GM19240 (cell line): Measurements from ENCODE around the gene SLC7A1.

Experiments used
- DNase-seq: peaks from one replicate; pipeline ENCODE4 v3.0.0; 2011; ENCODE audit warnings: low spot score; ENCODE audit not compliant: insufficient read length

Gene SLC7A1

DNA sequence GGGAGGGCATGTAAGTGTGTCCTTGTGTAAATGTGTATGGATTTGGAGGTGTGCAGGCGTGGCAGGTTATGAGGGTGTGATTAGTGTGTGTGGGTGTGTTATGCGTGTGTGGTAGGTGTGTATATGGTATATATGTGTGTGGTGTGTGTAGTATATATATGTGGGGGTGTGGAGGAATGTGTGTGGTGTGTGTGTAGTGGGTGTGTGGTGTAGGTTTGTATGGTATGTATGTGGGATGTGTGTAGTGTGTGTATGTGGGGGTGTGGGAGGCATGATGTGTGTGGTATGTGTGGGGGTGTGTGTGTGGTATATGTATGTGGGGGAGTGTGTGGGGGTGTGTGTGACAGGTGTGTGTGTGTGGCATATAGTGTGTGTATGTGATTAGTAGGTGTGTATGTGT, 104.2 kb downstream of the SLC7A1 start:
- no peak for DNase-seq

DNA sequence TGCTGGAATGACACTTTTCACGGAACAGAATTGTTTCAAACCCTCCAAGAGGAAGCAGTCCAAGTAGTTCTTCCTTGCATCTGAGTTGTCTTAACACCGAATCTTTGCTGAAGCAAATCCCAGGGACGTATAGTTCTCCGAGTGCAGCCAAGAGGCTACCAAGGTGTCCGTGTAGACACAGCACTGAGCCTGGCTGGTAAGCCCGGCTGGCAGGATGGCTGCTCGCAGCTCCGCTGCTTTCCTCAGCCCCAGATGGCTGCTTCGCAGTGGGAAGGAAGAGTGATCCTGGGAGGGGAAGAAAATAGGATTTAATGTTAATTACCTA, 105.0 kb downstream of the SLC7A1 start:
- no peak for DNase-seq

DNA sequence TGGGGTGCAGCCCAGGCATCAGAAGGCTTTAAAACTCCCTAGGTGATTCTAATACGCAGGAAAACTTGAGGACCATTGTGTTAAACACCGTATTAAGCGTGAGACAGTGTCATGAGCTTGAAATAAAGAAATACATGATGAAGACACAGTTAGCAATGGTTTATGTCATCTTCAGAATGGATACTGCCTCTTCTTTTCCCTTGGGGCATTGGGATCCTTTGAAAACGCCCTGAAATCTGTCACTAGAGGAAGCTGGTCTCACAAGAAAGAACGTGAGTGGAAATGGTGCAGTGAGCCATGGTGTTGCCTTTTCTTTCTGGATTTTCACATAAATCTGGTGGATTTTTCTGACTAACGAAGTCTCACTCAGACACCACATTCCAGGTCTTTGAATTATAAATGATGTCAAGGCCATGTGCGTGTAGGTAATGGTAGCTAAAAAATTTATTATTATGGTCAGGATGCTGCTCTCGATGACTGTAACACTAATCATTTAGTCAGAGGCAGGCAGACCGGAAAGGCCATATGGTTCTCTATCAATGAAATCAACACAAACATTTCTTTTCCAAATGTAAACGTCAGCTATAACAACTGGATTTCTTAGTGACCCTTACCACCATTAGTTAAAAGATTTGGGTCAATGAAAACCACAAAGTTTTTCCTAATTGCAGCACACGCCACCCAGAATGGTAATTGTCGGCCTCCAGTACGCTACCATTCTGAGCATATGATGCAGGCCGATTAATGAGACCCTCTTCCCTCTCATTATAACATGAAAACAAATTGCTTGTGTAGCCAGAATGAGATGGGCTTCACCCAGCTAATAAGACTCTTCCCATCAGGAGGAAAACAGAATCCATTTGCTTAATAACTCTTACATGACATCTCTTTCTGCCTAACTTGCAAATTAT, 105.6 kb downstream of the SLC7A1 start:
- DNase-seq, result no peak

DNA sequence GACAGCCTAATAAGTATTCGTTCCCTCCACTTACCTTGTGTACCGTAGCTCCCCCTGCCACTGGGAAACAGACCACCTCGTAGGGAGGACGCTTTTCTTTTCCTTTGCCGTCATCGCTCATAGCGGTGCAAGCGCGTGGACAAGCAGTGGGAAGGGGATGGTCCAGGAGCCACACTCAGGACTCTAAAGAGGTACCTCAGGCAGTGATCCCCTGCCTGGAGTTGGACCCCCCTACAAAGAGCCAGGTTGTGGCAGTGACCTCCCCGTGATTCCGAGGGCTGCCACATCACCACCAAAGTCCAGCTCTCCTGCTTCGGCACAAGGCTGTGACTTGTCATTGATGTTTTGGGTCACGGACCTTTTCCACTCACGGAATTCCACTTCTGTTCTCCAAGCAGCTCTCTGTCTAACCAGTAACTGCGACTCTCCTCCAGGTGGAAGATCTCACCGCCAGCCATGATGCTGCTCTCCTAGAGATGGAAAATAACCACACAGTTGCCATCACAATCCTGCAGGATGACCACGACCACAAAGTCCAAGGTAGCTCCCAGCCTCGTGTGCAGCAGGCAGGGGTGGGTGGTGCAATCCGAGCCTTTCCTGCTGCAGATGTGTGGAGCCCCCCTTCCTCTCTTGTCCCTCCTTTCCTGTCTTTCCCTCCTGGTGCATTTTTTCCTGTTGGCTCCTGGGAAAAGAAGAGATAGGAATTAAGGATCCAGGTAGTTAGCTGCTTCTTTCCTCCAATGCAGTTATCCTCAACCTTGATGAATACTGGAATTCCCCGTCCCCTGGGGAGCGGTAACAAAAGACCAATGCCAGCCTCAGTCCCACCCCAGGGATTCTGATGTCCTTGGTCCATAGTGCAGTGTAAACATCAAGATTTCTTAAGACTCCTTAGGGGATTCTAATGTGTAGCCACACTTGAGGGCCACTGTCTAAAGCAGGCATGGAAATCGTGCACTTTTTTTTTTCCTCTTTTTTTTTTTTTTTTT, 107.7 kb downstream of the SLC7A1 start:
- DNase-seq, result no peak

DNA sequence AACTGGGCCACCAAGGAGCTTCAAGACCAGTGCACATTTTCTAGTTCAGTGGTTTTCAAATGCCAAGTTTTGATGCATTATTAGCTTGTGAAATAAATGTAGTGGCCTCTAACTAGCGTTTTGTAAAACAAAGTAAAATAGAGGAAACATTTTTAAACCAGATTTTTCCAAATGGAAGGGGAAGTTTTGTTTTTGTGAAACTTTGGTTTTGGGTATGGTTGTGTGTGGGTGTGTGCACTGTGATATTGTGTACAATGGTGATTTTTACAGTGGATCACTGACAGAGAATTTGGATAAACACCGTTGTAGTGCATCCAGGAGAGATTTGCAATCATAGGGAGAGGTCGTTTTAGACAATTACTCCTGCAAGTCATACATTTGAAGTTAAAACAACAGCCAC, 108.9 kb downstream of the SLC7A1 start:
- DNase-seq, result no peak

DNA sequence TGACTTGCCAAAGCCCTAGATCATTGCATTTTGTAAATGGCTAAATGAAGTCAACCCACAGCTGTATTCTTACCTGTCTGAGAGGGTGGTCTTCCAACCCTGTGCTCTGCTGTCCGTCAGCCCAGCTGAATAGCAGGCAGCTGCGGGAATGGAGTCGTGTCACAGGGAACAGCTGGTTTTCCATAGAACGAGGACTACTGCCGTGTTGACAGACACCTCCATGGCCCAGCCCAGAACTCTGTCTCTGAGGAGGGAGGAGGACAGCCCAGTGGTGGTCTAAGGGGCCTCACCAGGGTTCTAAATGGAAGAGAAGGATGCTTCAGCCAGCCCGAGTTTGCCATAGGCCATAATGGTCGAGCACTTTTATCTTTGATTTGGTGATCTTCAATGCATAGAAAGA, 110.7 kb downstream of the SLC7A1 start:
- DNase-seq, result no peak

DNA sequence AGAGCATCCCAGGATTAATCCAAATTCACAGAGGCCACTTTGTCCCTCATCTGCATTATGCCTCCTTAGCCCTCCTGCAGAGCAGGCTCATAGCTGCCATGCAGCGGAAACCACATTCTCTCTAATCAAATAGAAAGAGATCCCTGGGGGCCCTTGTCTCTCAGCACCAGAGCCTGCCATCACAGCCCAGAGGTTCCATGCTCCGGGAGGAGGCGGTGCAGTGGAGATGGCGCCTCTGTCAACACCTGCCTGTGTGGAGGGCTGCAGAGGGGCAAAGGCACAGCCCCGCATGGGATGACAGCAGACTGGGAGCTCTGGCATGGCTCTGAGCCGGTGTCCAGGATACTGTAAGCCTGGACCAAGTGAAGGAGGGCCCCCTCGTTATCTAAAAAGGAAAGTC, 111.3 kb downstream of the SLC7A1 start:
- no peak for DNase-seq

DNA sequence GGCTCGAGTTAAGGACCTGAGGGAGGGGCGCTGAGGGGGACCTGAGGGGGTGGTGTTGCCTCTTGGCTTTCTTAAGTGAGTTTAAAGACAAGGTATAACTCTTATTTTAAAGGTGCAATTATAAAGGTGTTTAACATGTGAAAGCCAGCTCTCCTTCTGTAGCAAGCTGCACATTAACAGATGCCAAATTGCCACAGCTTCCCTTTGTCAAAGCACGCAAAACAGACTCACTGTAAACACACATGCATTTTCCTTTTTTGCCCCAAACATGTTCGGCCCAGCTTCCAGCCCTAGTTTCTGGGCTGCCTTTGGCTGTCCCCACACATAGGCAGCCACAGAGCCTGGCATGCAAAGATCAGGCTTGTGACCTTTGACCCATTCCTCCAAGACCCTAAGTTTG, 111.9 kb downstream of the SLC7A1 start:
- DNase-seq, result no peak

DNA sequence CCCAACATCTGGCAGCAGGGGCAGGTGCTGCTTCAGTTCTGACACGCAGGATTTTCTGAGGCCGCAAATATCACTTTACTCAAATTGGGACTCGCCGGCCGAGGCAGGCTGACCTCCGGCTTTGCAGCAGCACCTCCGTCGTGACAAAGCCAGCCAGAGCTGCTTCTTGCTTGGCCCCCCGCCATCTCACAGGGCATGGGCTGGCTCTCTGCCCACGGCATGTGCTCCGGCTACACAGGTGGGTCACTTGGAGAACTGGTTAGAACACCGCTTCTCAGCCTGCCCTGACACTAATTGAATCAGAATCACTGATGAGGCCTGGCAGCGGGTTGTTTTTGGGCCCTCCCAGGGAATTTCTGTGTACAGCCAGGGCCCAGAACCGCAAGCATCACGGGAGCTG, 112.3 kb downstream of the SLC7A1 start:
- no peak for DNase-seq

DNA sequence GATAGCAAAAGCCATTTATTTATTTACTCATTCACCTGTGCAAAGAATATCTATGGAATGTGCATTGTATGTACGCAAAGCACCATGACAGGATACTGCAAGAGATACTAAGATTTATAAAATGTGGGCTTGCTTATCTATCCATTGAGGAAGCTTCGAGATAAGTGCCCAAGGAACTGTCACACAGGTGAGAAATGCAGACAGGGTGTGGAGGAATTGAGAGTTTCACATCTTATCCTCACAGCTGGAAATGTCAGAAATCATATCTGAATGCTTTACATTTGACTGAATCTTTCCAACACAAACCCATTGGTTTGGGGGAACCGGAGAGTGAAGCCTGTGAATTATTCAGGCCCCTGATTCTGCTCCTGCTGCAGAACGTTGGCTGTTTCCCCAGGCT, 113.0 kb downstream of the SLC7A1 start:
- DNase-seq, result no peak

DNA sequence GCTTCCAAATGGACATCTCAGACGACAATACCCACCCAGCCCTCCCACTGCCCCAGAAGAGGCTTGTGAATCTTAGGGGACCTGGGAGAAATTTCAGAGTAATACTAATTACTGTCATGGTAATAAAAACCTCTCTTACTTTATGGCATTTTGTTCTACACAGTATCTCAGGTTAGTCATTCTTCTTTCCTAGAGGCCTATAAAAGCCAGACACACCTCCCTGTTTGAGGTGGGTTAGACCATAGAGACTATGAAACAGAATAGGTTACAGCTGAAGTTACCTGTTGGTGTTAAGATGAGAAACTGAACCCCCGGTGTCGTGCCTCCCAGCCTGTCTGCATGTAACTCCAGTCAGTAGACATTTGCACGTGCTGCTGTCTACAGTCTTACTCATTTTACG, 113.9 kb downstream of the SLC7A1 start:
- DNase-seq, result no peak

DNA sequence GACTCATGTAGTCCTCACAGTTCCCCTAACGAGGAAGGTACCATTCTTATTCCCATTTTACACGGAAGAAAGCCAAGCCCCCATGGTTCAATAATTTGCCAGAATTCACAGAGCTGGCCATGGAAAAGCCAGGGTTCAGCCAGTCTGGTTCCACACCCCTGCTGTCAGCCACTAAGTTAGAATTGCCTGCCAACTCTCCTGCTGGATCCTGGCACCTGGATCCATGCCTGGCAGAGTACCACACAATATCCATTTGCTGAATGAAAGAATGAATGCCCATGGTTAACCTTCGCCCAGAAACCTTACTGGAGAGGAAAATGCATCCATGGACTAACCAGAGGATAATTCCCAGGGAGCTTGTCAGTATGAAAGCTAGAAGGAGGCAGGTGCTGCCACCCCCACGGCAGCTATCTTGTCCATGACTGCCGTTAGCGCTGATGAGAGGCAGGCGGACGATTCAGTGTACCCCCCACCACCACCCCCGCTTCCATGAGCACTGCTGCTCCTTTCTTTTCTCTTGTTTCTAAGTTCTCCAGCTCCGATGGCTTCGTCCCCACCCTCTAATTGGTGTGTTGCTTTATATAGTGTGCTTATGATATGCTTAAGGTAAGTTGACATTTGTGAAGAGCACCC, 114.5 kb downstream of the SLC7A1 start:
- DNase-seq, result no peak

DNA sequence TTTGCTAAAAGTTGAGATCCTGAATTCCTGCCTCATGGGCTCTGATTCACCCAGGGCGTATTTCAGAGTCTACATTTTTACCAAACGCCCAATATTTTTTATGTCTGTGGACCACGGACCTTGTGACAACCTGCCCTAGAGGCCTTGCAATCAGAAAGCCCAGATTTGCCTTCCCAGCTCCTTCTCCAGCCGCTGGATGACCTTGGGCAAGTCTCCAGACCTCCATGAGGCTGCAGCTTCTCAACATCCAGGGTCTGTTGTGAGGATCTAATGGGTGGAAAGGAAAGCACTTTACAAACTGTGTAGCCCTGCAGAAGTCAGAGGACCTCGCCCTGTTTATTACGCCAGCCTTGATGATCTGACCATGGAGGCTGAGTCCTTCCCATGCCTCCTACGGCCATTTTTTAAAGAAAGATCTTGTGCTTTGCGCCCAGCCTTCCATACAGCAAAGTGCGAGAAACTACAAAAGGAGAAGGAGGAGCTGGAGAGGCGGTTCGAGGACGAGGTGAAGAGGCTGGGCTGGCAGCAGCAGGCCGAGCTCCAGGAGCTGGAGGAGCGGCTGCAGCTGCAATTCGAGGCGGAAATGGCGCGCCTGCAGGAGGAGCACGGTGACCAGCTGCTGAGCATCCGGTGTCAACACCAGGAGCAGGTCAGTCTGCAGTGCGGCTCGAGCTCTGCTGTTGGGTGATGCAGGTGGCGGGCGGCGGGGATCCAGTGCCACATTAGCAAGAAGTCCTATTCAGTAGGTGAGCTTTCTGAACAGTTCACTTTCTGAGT, 115.6 kb downstream of the SLC7A1 start:
- no peak for DNase-seq

DNA sequence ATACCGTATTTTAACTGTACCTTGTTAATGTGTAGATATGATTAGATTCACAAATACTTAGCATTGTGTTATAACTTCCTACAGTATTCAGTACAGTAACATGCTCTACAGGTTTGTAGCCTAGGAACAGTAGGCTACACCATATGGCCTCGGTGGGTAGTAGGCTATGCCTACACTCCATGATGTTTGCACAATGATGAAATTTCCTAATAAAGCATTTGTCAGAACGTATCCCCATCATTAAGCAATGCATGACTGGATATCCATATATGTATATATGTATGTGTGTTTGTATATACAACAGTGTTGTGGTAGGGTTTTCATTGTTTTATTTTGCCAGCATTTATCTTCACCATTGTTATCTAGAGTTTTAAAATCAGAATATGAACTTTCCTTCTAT, 119.4 kb downstream of the SLC7A1 start:
- DNase-seq, result no peak

DNA sequence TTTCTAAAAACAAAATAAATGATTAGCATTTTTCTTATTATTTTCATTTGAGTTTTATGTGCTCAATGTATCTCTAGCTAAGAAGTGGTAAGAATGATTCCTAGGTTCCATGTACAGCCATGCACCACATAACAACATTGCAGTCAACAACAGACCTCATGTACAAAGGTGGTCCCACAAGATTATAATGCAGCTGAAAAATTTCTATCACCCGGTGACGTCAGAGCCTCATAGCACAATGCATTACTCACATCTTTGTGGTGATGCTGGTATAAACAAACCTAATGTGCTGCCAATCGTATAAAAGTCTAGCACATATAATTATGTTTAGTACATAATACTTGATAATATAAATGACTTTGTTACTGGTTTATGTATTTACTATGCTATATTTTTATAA, 120.5 kb downstream of the SLC7A1 start:
- no peak for DNase-seq

DNA sequence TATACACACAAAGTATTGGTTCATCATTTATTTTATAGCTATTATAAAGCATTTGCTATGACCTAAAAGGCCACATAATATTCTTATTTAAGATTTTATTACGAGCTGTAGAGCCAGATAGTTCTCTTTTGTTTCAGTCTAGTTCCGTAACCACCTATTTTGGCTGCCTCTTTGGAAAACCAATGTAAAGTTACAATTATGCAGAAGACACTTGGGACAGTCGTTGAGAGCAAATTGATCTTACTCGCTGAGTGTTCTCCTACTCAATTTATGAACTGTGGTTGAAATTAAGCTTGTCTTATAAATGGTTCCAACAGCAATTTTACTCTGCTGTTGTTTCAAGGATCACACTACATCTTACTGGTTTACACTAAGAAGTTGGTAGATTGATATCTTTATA, 122.3 kb downstream of the SLC7A1 start:
- DNase-seq, result no peak

DNA sequence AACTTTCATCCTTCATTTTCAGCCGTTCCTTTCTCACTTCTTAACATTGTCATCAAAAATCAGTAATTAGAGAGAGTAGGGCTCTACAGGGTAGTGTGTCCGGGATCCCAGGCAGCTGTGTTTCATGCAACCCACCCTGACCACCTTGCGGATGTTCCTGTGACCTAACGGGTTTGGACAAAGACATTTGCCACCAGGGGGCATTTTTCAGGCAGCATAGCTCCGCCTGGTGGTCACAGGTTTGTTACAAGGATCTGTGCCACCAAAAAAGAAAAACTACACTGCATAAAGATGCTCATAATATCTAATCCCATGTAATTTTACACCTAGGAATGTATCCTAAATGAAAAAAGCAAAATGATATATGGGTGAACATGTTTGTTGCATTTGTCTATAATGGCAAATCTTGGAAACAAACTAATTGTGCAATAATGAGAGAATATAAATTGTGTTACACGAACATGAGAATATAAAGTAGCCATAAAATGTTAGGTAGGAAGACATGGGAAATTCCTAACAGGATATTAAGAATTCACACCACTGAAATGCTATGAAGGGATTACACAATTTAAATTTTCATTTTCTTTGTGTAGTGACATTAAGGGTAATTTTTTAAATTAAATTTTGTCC, 123.0 kb downstream of the SLC7A1 start:
- DNase-seq, result peak; percentile 35

DNA sequence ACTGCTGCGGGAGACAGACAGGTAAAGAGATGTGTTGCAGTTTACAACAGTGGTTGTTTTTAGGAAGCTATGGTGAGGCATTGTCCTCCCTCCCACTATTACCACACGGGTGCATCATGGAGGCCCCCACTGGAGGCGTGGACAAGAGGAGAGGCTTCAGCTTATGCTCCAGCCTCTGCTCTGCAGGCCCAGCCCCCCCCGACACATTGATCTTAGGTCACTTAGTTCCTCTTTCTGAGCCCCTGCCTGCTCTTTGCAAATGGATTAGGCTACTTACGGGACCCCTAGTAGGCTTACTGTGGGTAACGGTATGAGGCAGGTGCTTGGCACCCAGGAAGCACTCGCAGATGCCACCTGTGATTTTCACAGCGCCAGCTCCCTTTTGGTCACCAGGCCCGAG, 123.9 kb downstream of the SLC7A1 start:
- no peak for DNase-seq

DNA sequence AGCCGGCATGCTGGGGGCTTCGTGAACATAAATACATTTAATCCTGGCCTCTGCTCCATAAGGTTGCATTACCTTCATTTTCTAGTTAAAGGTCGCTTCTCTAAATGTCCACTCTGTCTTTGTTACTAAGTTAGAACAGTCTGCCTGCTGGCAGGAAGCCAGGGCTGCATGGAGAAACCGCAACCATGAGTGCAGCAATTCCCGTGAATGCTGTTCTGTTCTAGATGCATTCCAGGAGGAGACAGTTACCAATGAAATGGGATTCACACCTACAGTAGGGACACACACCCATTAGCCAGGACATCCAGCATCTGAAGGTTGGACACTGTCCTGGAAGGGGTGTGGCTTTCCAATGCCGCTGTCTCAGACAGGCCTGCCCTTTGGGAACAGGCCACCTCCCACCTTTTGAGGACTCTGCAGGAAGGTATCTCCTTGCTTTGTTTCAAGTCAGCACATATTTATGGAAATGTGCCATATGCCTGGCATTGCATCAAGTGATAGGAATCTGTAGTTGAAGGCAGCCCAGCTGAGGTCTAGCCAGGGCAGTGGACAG, 129.7 kb downstream of the SLC7A1 start:
- no peak for DNase-seq

DNA sequence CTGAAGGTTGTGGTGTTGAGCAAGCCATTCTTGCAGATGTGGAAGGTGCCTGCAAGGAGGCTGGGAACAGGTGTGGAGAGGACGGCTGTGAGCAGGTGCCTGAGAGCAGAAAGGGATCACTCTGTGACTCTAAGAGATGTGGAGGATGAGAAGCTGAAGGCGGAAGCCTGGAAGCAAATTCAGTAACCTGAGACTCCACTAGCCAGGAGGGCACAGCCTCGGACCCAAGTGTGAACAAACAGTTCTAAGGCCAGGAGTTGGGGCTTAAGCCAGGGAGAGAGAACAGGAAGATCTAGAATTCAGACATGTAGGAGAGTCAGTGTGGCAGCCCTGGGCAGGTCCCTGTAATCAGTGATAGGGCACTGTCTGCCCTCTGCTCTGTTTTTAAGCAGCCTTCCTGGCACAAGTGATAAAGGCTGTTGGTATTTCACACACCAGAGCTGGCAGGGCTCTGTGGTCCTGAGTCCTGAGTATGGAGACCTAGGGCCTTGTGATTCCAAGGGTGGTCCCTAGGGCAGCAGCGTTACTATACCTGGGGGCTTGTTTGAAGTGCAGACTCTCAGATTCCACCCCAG, 131.3 kb downstream of the SLC7A1 start:
- no peak for DNase-seq
